ENCODE measurements around the gene RNF213.

DNA sequence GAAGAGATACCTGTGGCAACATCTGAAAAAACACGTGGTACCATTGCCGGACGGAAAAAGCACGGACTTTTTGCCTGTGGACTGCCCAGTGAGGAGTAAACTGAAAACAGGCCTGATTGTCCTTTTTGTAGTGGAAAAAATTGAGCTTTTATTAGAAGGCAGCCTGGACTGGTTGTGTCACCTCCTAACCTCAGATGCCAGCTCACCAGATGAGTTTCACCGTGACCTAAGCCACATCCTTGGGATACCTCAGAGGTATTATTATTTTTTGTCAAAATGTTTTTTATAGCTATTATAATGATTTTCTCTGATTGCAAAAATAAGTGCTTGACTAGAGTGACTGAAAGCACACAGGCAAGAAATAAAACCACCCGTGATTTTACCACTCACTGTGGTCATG lies 34.9 kb downstream of the RNF213 start:
- TF ChIP-seq, protein P1, sequence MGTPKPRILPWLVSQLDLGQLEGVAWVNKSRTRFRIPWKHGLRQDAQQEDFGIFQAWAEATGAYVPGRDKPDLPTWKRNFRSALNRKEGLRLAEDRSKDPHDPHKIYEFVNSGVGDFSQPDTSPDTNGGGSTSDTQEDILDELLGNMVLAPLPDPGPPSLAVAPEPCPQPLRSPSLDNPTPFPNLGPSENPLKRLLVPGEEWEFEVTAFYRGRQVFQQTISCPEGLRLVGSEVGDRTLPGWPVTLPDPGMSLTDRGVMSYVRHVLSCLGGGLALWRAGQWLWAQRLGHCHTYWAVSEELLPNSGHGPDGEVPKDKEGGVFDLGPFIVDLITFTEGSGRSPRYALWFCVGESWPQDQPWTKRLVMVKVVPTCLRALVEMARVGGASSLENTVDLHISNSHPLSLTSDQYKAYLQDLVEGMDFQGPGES (IDR thresholded peaks at IDR 0.05; ENCODE audit: low read depth, low read length), result no peak
- TF ChIP-seq RCOR1 (IDR thresholded peaks at IDR 0.05; ENCODE audit: low read length) (no peak), CHD2 (IDR thresholded peaks at IDR 0.05; ENCODE audit: low read length, partially characterized antibody) (no peak), TAF1 (IDR thresholded peaks at IDR 0.05; ENCODE audit: borderline replicate concordance, low read depth, low read length) (no peak), EP300 (IDR thresholded peaks at IDR 0.05; ENCODE audit: borderline replicate concordance in 1 of 2, low read depth in 1 of 2, low read length in 1 of 2) (no peak), POLR2AphosphoS5 (IDR thresholded peaks at IDR 0.05; ENCODE audit: low read depth, low read length) (no peak)
- TF ChIP-seq, protein P2, sequence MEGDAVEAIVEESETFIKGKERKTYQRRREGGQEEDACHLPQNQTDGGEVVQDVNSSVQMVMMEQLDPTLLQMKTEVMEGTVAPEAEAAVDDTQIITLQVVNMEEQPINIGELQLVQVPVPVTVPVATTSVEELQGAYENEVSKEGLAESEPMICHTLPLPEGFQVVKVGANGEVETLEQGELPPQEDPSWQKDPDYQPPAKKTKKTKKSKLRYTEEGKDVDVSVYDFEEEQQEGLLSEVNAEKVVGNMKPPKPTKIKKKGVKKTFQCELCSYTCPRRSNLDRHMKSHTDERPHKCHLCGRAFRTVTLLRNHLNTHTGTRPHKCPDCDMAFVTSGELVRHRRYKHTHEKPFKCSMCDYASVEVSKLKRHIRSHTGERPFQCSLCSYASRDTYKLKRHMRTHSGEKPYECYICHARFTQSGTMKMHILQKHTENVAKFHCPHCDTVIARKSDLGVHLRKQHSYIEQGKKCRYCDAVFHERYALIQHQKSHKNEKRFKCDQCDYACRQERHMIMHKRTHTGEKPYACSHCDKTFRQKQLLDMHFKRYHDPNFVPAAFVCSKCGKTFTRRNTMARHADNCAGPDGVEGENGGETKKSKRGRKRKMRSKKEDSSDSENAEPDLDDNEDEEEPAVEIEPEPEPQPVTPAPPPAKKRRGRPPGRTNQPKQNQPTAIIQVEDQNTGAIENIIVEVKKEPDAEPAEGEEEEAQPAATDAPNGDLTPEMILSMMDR (IDR thresholded peaks at IDR 0.05), result no peak
- TF ChIP-seq, protein P3, sequence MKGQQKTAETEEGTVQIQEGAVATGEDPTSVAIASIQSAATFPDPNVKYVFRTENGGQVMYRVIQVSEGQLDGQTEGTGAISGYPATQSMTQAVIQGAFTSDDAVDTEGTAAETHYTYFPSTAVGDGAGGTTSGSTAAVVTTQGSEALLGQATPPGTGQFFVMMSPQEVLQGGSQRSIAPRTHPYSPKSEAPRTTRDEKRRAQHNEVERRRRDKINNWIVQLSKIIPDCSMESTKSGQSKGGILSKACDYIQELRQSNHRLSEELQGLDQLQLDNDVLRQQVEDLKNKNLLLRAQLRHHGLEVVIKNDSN (IDR thresholded peaks at IDR 0.05; ENCODE audit: borderline replicate concordance, low read depth), result no peak

All from SK-N-SH (cell line).